ENCODE results near the gene CDK13.

Gene CDK13

GRCh38 chr7:40008223-40008815, 58.3 kb downstream of the CDK13 start:
- DNase-seq (ENCODE audit: low read depth), result no peak

- DNase-seq (ENCODE audit: low read depth), result no peak
Measured at GRCh38 chr7:40009301-40009700, 59.2 kb downstream of the CDK13 start.

GRCh38 chr7:40014376-40014775, 64.3 kb downstream of the CDK13 start:
- no peak for DNase-seq (ENCODE audit: low read depth)

GRCh38 chr7:40015790-40016296, 65.8 kb downstream of the CDK13 start:
- DNase-seq (ENCODE audit: low read depth), result no peak

GRCh38 chr7:40019558-40019957, 69.5 kb downstream of the CDK13 start:
- DNase-seq (ENCODE audit: low read depth), result no peak

- DNase-seq (ENCODE audit: low read depth), result no peak
Measured at GRCh38 chr7:40024048-40024447, 74.0 kb downstream of the CDK13 start.

GRCh38 chr7:40024841-40025240, 74.8 kb downstream of the CDK13 start:
- DNase-seq (ENCODE audit: low read depth), result no peak

GRCh38 chr7:40027545-40027944, 77.5 kb downstream of the CDK13 start:
- no peak for DNase-seq (ENCODE audit: low read depth)

GRCh38 chr7:40033826-40034225, 83.8 kb downstream of the CDK13 start:
- no peak for DNase-seq (ENCODE audit: low read depth)

GRCh38 chr7:40041456-40041855, 91.4 kb downstream of the CDK13 start:
- DNase-seq (ENCODE audit: low read depth), result no peak

GRCh38 chr7:40043164-40043563, 93.1 kb downstream of the CDK13 start:
- no peak for DNase-seq (ENCODE audit: low read depth)

- no peak for DNase-seq (ENCODE audit: low read depth)
Measured at GRCh38 chr7:40047661-40048060, 97.6 kb downstream of the CDK13 start.

GRCh38 chr7:40057292-40057691, 107.2 kb downstream of the CDK13 start:
- no peak for DNase-seq (ENCODE audit: low read depth)

- DNase-seq (ENCODE audit: low read depth), result no peak
Measured at GRCh38 chr7:40058026-40058425, 108.0 kb downstream of the CDK13 start.

- DNase-seq (ENCODE audit: low read depth), result no peak
Measured at GRCh38 chr7:40058636-40059035, 108.6 kb downstream of the CDK13 start.

GRCh38 chr7:40059057-40059456, 109.0 kb downstream of the CDK13 start:
- DNase-seq (ENCODE audit: low read depth), result no peak

- no peak for DNase-seq (ENCODE audit: low read depth)
Measured at GRCh38 chr7:40072268-40072667, 122.2 kb downstream of the CDK13 start.

- no peak for DNase-seq (ENCODE audit: low read depth)
Measured at GRCh38 chr7:40073239-40073638, 123.2 kb downstream of the CDK13 start.

- DNase-seq (ENCODE audit: low read depth), result no peak
Measured at GRCh38 chr7:40077849-40078248, 127.8 kb downstream of the CDK13 start.

GRCh38 chr7:40092182-40092581, 142.1 kb downstream of the CDK13 start:
- no peak for DNase-seq (ENCODE audit: low read depth)

GRCh38 chr7:40093631-40094350, 143.7 kb downstream of the CDK13 start:
- DNase-seq (ENCODE audit: low read depth), result no peak

GRCh38 chr7:40095230-40095629, 145.2 kb downstream of the CDK13 start:
- no peak for DNase-seq (ENCODE audit: low read depth)

GRCh38 chr7:40095695-40096327, 145.8 kb downstream of the CDK13 start:
- no peak for DNase-seq (ENCODE audit: low read depth)
